GM23338 (cell line): ENCODE measurements around the gene LRRC3B.

Experiments
- CTCF ChIP-seq, 2 experiments: fragments of 200-600 bp in 1 of 2; sonication (generic) in 1 of 2; conservative IDR thresholded peaks; 2 replicates each; pipeline versions ENCODE4 v1.5.1 to v1.6.1; 2016 to 2017; ENCODE audit warnings: antibody characterized with exemption in 2 of 2, low read depth in 2 of 2, mild to moderate bottlenecking in 2 of 2, moderate library complexity in 1 of 2
- EZH2 ChIP-seq: fragments of 200-600 bp; sonication (generic); IDR thresholded peaks from one replicate; pipeline ENCODE4 v1.8.0; 2017; ENCODE audit warnings: antibody characterized with exemption, mild to moderate bottlenecking, low read depth; ENCODE audit not compliant: unreplicated experiment
- EZH2phosphoT487 ChIP-seq: fragments of 200-600 bp; sonication (generic); IDR thresholded peaks from one replicate; pipeline ENCODE4 v1.8.1; 2018; ENCODE audit warnings: antibody characterized with exemption; ENCODE audit not compliant: unreplicated experiment
- JUNB ChIP-seq: IDR thresholded peaks from one replicate; pipeline ENCODE4 v1.6.1; 2016; ENCODE audit warnings: antibody characterized with exemption; ENCODE audit not compliant: unreplicated experiment
- POLR2AphosphoS5 ChIP-seq: IDR thresholded peaks from 2 replicates; pipeline ENCODE4 v1.6.1; 2016; ENCODE audit warnings: antibody characterized with exemption, low read depth
- REST ChIP-seq: IDR thresholded peaks from one replicate; pipeline ENCODE4 v1.6.1; 2018; ENCODE audit warnings: antibody characterized with exemption; ENCODE audit not compliant: unreplicated experiment
- ZNF114 ChIP-seq: fragments of 250-450 bp; sonication (Bioruptor Pico); IDR thresholded peaks from 2 replicates; pipeline ENCODE4 v1.5.0; 2020; ENCODE audit warnings: mild to moderate bottlenecking, moderate library complexity

- TF ChIP-seq CTCF (conservative IDR thresholded peaks at IDR 0.05; ENCODE audit: low read depth in 2 of 2) (no peak), EZH2 (no peak), POLR2AphosphoS5 (no peak), REST (no peak), JUNB (no peak), ZNF114 (CRISPR knock-in tag) (no peak), EZH2phosphoT487 (no peak)
Measured at GRCh38 chr3:26682406-26682805, 59.8 kb downstream of the LRRC3B start.
